Measurements from ENCODE around the gene TMEM35B.

TMEM35B gene

DNA sequence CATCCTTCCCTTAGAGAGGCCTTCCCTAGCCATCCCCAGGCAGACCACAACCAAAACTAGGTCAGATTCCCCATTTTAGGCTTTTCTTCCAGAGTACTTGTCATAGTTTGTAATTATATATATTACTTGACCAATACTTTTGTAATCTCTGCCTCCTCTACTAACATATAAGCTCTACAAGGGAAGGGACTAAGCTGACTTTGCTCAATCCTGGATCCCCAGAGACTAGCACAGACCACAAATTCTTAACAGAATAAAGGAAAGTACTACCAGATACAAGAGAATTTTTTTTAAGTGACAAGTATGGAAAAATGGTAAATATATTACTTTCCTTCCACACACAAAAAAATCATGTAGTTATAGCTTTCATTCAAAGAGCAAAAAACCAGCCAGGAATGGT lies 44.6 kb upstream of the TMEM35B start:
- H3K4me1 ChIP-seq (ENCODE audit: control insufficient read depth in 1 of 2, insufficient read depth in 1 of 2, low read depth in 1 of 2, low read length in 1 of 2) = peaks cover 20 to 26% of the 10 kb centered on the region in 2 experiments
- TF ChIP-seq, protein P1, sequence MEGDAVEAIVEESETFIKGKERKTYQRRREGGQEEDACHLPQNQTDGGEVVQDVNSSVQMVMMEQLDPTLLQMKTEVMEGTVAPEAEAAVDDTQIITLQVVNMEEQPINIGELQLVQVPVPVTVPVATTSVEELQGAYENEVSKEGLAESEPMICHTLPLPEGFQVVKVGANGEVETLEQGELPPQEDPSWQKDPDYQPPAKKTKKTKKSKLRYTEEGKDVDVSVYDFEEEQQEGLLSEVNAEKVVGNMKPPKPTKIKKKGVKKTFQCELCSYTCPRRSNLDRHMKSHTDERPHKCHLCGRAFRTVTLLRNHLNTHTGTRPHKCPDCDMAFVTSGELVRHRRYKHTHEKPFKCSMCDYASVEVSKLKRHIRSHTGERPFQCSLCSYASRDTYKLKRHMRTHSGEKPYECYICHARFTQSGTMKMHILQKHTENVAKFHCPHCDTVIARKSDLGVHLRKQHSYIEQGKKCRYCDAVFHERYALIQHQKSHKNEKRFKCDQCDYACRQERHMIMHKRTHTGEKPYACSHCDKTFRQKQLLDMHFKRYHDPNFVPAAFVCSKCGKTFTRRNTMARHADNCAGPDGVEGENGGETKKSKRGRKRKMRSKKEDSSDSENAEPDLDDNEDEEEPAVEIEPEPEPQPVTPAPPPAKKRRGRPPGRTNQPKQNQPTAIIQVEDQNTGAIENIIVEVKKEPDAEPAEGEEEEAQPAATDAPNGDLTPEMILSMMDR (IDR thresholded peaks at IDR 0.05) = no peak
- peaks cover 9% of the 10 kb centered on the region for H3K36me3 ChIP-seq
- peak overlapping the region; percentile 89 for H3K27ac ChIP-seq
- no peak overlapping the region for H3K4me3 ChIP-seq (ENCODE audit: low read depth in 1 of 2, low read length in 1 of 2)
- peaks cover 6% of the 10 kb centered on the region for H3K27me3 ChIP-seq
- H3K9me3 ChIP-seq = no peaks in the 10 kb centered on the region

DNA sequence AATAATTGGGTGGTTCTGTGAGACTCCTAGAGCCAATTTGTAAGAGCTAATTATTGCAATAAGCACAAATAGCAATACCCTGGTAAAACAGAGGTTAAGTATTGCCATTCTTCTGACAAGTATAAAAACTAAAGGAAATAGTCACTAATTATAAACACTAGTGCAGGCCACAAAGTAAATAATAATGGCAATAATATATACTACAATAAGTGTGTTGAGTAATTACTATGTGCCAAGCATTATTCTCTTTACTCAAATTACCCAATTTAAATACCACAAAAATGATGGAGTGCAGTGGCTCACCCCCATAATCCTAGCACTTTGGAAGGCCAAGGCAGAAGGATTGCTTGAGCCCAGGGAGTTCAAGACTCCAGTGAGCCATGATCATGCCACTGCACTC lies 31.3 kb upstream of the TMEM35B start:
- TF ChIP-seq, protein P1 (IDR thresholded peaks at IDR 0.05) = no peak
- Histone ChIP-seq H3K36me3 (peaks cover 70% of the 10 kb centered on the region), H3K4me3 (ENCODE audit: low read depth in 1 of 2, low read length in 1 of 2) (no peak overlapping the region)

DNA sequence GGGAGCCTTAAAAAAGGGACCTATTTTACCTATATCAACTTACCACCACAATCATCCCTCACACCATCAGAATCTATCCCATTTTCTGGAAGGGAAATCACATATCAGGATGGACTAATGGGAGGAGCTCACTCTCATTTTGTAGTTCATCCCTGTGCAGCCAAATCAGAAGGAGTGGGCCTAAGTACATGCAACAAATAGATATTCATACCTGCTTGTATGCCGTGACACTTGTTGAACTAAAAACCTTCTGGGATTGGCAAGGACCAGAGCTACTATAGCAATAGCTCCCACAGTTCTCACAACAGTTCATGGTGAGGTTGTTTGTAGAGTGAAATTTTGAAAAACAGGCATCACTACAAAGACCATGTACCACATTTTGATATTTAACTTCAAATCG lies 29.3 kb upstream of the TMEM35B start:
- Histone ChIP-seq H3K27me3 (no peaks in the 10 kb centered on the region), H3K4me3 (ENCODE audit: low read depth in 1 of 2, low read length in 1 of 2) (no peak overlapping the region), H3K9me3 (no peaks in the 10 kb centered on the region), H3K4me1 (ENCODE audit: control insufficient read depth in 1 of 2, insufficient read depth in 1 of 2, low read depth in 1 of 2, low read length in 1 of 2) (no peaks in the 10 kb centered on the region), H3K36me3 (peaks cover 82% of the 10 kb centered on the region), H3K27ac (no peak overlapping the region)
- TF ChIP-seq, protein P1 (IDR thresholded peaks at IDR 0.05) = no peak

More for the DNA sequence above, 31.3 kb upstream of the TMEM35B start:
- Histone ChIP-seq H3K9me3 (no peaks in the 10 kb centered on the region), H3K27ac (no peak overlapping the region), H3K4me1 (ENCODE audit: control insufficient read depth in 1 of 2, insufficient read depth in 1 of 2, low read depth in 1 of 2, low read length in 1 of 2) (no peaks in the 10 kb centered on the region), H3K27me3 (no peaks in the 10 kb centered on the region)

DNA sequence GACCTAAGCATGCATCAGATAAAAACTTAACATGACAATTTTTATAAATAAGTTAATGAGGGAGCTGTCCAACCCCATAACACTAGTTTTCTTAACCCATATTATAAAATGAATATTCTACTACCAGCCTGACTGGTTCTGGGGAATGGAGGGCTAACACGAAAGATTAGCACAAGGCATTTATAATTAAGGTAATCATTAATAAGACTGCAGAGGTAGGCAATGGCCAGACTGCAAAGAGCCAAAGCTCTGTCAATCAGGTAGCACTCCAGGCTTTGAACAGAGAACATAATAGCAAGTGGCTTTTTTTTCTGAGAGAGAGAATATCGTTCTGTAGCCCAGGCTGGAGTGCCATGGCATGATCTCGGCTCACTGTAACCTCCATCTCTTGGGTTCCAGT lies 20.6 kb upstream of the TMEM35B start:
- TF ChIP-seq, protein P1 (IDR thresholded peaks at IDR 0.05) = no peak
- H3K4me1 ChIP-seq (ENCODE audit: control insufficient read depth in 1 of 2, insufficient read depth in 1 of 2, low read depth in 1 of 2, low read length in 1 of 2) = no peaks in the 10 kb centered on the region
- peaks cover 88% of the 10 kb centered on the region for H3K36me3 ChIP-seq
- no peaks in the 10 kb centered on the region for H3K9me3 ChIP-seq
- H3K27ac ChIP-seq = no peak overlapping the region
- H3K27me3 ChIP-seq = no peaks in the 10 kb centered on the region
- H3K4me3 ChIP-seq (ENCODE audit: low read depth in 1 of 2, low read length in 1 of 2) = no peak overlapping the region

DNA sequence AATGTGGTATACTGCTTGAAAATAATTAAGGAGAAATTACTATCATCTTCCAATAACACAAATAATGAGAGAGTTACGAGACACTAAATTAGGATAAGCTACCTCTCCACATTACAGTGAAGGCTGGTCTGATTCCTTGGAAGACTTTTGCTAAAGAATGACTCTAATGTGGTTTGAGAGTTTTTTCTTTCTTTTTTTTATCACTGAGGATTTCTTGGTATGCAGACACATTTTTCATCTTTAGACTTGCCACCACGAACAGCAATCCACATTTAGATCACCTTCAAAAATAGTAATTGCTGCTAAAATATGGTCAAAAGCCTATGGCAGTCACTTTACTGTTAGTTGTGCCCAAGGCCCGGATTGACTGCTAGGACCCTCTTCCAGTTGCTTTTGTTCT lies 16.6 kb upstream of the TMEM35B start:
- no peaks in the 10 kb centered on the region for H3K27me3 ChIP-seq
- H3K36me3 ChIP-seq = peaks cover 48% of the 10 kb centered on the region
- TF ChIP-seq, protein P1 (IDR thresholded peaks at IDR 0.05) = no peak
- H3K4me3 ChIP-seq (ENCODE audit: low read depth in 1 of 2, low read length in 1 of 2) = no peak overlapping the region
- H3K27ac ChIP-seq = no peak overlapping the region
- H3K9me3 ChIP-seq = no peaks in the 10 kb centered on the region
- peaks cover 0 to 13% of the 10 kb centered on the region in 2 experiments for H3K4me1 ChIP-seq (ENCODE audit: control insufficient read depth in 1 of 2, insufficient read depth in 1 of 2, low read depth in 1 of 2, low read length in 1 of 2)

DNA sequence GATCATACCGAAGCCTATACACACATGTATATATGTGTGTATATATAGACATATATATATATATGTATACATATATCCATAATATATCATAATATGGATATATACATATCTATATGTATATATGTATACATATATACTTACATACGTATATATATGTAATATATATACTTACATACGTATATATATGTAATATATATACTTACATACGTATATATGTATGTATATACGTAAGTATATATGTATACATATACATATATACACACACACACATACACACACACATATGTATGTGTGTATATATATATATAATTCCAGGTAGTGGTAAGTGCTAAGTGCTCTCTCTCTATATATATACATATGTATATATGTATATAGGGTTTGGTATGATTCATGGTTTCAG lies 9.7 kb upstream of the TMEM35B start:
- TF ChIP-seq, protein P1 (IDR thresholded peaks at IDR 0.05) = no peak
- no peaks in the 10 kb centered on the region for H3K9me3 ChIP-seq
- H3K36me3 ChIP-seq = peaks cover 22% of the 10 kb centered on the region
- no peaks in the 10 kb centered on the region for H3K27me3 ChIP-seq
- H3K4me3 ChIP-seq (ENCODE audit: low read depth in 1 of 2, low read length in 1 of 2) = no peak overlapping the region
- no peak overlapping the region for H3K27ac ChIP-seq
- peaks cover 0 to 17% of the 10 kb centered on the region in 2 experiments for H3K4me1 ChIP-seq (ENCODE audit: control insufficient read depth in 1 of 2, insufficient read depth in 1 of 2, low read depth in 1 of 2, low read length in 1 of 2)
